Measurements from ENCODE around the gene ACSL4. TPM values are rescaled to one million over a fixed set of nuclear protein-coding genes. Genes with fewer than 3 reads are reported as not detected.

ACSL4 gene
- total RNA-seq, 1 donor, result 117 TPM

DNA sequence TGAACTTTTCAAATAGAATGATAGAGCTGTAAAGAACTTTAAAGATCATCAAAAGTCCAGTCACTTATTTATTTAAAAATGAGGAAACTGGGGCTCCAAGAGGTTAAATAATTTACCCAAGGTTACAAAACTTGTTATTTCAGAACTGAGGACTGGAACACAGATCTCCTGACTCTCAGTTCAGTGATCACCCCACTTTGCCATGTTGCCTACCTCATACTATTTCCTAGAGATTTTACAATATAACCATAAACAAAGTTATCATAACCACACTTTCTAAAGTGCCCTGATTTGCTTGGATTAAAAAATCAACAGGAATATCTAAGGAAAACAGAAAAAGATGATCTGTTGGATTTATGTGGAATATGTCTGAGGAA is 7.4 kb upstream of the ACSL4 start:
- no peak overlapping the region for H3K4me3 ChIP-seq (ENCODE audit: insufficient read depth, low read length)
- no peaks in the 10 kb centered on the region for H3K79me2 ChIP-seq (ENCODE audit: insufficient read depth, low read length)
- no peak overlapping the region for H2AFZ ChIP-seq (ENCODE audit: low read length)
- H3K4me1 ChIP-seq (ENCODE audit: insufficient read depth, low read length), result no peaks in the 10 kb centered on the region
- H3K9me3 ChIP-seq (ENCODE audit: low read depth, low read length), result no peaks in the 10 kb centered on the region
- H4K20me1 ChIP-seq (ENCODE audit: insufficient read depth, low read length), result no peaks in the 10 kb centered on the region
- no peaks in the 10 kb centered on the region for H3K36me3 ChIP-seq (ENCODE audit: insufficient read depth, low read length)
- TF ChIP-seq, protein P1, sequence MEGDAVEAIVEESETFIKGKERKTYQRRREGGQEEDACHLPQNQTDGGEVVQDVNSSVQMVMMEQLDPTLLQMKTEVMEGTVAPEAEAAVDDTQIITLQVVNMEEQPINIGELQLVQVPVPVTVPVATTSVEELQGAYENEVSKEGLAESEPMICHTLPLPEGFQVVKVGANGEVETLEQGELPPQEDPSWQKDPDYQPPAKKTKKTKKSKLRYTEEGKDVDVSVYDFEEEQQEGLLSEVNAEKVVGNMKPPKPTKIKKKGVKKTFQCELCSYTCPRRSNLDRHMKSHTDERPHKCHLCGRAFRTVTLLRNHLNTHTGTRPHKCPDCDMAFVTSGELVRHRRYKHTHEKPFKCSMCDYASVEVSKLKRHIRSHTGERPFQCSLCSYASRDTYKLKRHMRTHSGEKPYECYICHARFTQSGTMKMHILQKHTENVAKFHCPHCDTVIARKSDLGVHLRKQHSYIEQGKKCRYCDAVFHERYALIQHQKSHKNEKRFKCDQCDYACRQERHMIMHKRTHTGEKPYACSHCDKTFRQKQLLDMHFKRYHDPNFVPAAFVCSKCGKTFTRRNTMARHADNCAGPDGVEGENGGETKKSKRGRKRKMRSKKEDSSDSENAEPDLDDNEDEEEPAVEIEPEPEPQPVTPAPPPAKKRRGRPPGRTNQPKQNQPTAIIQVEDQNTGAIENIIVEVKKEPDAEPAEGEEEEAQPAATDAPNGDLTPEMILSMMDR (IDR thresholded peaks at IDR 0.05; ENCODE audit: extremely low read depth, low read depth, low read length), result no peak
- H3K27ac ChIP-seq (ENCODE audit: low read depth, low read length), result no peak overlapping the region
- H3K27me3 ChIP-seq (ENCODE audit: insufficient read depth, low read length), result no peaks in the 10 kb centered on the region
- no peak for DNase-seq (ENCODE audit: insufficient read length, low spot score, missing footprints)
- H3K4me2 ChIP-seq (ENCODE audit: insufficient read depth, low read length), result no peak overlapping the region

- DNase-seq (ENCODE audit: insufficient read length, low spot score, missing footprints), result no peak
- Histone ChIP-seq H3K4me3 (ENCODE audit: insufficient read depth, low read length) (no peak overlapping the region), H4K20me1 (ENCODE audit: insufficient read depth, low read length) (no peaks in the 10 kb centered on the region), H3K36me3 (ENCODE audit: insufficient read depth, low read length) (no peaks in the 10 kb centered on the region), H3K9me3 (ENCODE audit: low read depth, low read length) (no peaks in the 10 kb centered on the region), H2AFZ (ENCODE audit: low read length) (no peak overlapping the region), H3K4me2 (ENCODE audit: insufficient read depth, low read length) (no peak overlapping the region), H3K27me3 (ENCODE audit: insufficient read depth, low read length) (no peaks in the 10 kb centered on the region), H3K4me1 (ENCODE audit: insufficient read depth, low read length) (no peaks in the 10 kb centered on the region), H3K27ac (ENCODE audit: low read depth, low read length) (no peak overlapping the region), H3K79me2 (ENCODE audit: insufficient read depth, low read length) (no peaks in the 10 kb centered on the region)
- TF ChIP-seq, protein P1 (IDR thresholded peaks at IDR 0.05; ENCODE audit: extremely low read depth, low read depth, low read length), result no peak
Observed at GRCh38 chrX:109739625-109740432, 6.8 kb upstream of the ACSL4 start.

GRCh38 chrX:109735202-109735744 is 2.2 kb upstream of the ACSL4 start:
- H2AFZ ChIP-seq (ENCODE audit: low read length), result no peak overlapping the region
- TF ChIP-seq, protein P1 (IDR thresholded peaks at IDR 0.05; ENCODE audit: extremely low read depth, low read depth, low read length), result no peak
- H4K20me1 ChIP-seq (ENCODE audit: insufficient read depth, low read length), result peaks cover 9% of the 10 kb centered on the region
- no peak for DNase-seq (ENCODE audit: insufficient read length, low spot score, missing footprints)
- no peak overlapping the region for H3K27ac ChIP-seq (ENCODE audit: low read depth, low read length)
- no peak overlapping the region for H3K4me3 ChIP-seq (ENCODE audit: insufficient read depth, low read length)
- H3K9me3 ChIP-seq (ENCODE audit: low read depth, low read length), result no peaks in the 10 kb centered on the region
- no peak overlapping the region for H3K4me2 ChIP-seq (ENCODE audit: insufficient read depth, low read length)
- peaks cover 4% of the 10 kb centered on the region for H3K4me1 ChIP-seq (ENCODE audit: insufficient read depth, low read length)
- H3K36me3 ChIP-seq (ENCODE audit: insufficient read depth, low read length), result no peaks in the 10 kb centered on the region
- H3K27me3 ChIP-seq (ENCODE audit: insufficient read depth, low read length), result no peaks in the 10 kb centered on the region
- H3K79me2 ChIP-seq (ENCODE audit: insufficient read depth, low read length), result peaks cover 31% of the 10 kb centered on the region

DNA sequence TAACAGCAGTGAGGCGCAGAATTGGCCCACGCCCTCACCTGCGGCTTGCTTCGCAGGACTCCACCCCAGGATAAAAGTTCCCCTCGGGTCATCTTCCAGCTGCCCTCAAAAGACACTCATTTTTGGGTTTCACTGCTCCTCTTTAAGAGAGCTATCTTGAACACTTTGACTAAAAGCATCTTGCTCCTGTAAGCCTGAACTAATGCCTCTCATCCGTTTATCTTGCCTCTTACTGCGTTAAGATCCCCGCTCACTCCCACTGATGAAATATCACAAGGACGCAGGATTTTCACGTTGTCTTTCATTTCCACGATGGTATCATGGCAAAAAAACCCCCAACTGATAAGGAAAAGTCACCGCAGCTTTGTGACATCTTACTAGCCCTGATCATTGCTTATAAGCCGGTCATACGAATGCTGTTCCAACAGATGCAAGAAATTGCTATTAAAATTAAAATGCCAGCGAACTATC is 591 bp upstream of the ACSL4 start:
- peak overlapping the region; percentile 91 for H3K4me2 ChIP-seq (ENCODE audit: insufficient read depth, low read length)
- H3K4me3 ChIP-seq (ENCODE audit: insufficient read depth, low read length), result peak overlapping the region; percentile 84
- peak overlapping the region; percentile 82 for H3K27ac ChIP-seq (ENCODE audit: low read depth, low read length)
- H3K27me3 ChIP-seq (ENCODE audit: insufficient read depth, low read length), result no peaks in the 10 kb centered on the region
- H3K4me1 ChIP-seq (ENCODE audit: insufficient read depth, low read length), result peaks cover 4% of the 10 kb centered on the region
- no peak for DNase-seq (ENCODE audit: insufficient read length, low spot score, missing footprints)
- no peaks in the 10 kb centered on the region for H3K9me3 ChIP-seq (ENCODE audit: low read depth, low read length)
- TF ChIP-seq, protein P1 (IDR thresholded peaks at IDR 0.05; ENCODE audit: extremely low read depth, low read depth, low read length), result no peak
- H2AFZ ChIP-seq (ENCODE audit: low read length), result peak overlapping the region; percentile 61
- H3K36me3 ChIP-seq (ENCODE audit: insufficient read depth, low read length), result no peaks in the 10 kb centered on the region
- H4K20me1 ChIP-seq (ENCODE audit: insufficient read depth, low read length), result peaks cover 11% of the 10 kb centered on the region
- H3K79me2 ChIP-seq (ENCODE audit: insufficient read depth, low read length), result peaks cover 45% of the 10 kb centered on the region
